ENCODE results near the gene ADGRD2.

ADGRD2 gene

DNA sequence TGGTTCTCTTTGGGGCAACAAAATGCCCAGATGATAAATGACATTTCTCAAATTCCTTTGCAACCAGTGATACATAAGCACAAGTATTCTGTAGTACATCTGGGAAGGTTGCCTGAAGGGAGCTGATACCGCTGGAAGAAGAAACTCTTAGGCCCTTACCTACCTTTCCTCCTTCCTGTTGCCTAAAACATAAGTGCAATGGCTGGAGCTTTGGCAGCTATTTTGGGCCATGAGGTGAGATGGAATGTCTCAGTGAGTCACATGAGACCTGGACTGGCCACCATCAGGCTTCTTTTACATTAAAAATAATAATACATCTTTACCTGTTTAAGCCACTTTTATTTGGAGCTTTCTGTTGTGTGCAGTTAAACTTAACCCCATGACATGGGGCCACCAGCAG lies 11.2 kb upstream of the ADGRD2 start:
- no peak for DNase-seq

DNA sequence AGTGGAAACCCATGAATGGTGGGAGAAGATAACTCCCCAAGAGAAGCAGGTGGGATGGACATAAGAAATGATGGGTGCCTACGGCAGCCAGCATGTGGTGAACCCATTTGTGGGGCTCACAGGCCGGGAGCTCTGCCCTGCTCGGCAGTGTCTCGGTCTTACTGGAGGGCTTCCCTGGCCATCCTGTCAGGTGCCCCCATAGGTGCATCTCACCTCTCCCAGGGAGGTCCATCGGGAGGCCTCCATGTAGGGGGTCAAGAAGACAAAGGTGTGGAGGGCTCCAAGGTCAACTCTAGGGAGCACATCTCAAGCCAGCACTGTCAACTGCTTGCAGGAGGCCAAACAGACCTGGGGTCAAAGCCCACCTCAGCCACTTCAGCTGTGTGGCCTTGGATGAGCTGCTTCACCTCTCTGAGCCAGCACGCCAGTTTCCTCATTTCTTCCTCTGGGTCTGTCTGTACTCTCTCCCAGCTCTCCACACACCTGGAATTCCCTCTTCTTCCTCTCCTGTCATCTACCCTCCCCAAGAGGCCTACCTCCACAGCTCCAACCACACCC lies 10.5 kb upstream of the ADGRD2 start:
- no peak for DNase-seq

DNA sequence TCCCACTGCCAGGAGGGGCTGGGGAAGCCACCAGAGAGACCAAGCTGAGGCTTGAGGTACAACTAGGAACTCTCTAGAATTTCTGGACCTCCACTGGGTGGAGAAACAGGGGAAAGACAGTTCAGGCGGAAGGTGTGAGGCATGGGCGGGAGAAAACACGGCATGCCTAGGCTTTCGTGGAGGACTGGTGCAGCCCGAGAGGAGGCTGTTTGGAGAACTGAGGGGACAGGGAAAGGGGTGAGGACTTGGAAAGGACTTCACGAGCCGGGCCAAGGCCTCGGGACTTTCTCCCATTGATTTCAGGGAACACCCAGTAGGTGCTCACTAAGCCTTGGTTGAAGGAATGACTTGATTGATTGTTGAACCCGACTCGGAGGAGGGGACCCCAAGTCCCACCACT lies 9.5 kb upstream of the ADGRD2 start:
- DNase-seq = no peak

DNA sequence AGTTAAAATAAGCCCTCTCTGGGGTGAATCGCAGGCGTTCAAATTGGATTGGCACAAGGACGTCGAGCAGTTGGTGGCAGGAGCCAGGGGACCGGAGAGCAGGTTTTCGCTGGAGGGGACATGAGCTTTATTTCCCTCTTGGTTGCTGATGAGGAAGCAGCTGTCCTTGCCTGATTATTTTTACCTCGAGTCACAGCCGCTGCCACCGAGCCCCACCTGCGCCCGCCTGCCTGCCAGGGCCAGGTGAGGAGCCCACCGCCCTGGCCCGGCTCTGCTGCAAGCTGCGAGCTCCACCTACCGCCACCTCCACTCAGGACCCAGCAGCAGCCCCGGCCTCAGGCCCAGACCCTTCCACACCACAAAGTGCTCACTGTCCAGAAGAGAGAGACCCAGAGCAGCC lies 9.0 kb upstream of the ADGRD2 start:
- no peak for DNase-seq

DNA sequence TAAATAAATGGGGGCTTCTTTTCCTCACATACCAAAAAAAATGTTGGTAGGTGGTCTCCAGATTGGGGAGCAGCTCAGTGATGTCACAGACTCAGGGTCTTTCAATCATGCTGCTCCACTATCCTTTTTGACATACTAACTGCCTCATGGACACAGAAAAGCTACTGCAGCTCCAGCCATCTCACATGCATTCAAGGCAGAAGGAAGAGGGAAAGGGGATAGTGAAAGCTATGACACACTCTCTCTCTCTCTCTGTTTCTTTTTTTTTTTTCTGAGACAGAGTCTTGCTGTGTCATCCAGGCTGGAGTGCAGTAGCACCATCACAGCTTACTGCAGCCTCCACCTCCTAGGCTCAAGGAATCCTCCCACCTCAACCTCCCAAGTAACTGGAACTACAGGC lies 7.9 kb upstream of the ADGRD2 start:
- DNase-seq = no peak

DNA sequence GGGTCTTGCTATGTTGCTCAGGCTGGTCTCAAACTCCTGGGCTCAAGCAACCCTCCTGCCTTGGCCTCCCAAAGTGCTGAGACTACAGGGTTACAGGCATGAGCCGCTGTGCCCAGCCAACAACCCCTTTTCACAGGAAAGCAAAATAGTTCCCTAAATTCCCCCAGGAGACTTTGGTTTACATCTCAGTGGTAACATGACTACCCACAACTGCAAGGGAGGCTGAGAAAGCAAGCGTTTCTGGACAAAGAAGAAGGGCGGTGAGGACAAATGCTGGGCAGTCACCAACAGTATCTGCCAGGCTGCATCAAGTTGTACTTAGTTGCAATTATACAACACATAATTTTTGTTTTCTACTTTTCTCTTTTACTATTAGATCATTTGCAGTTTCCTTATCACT lies 7.4 kb upstream of the ADGRD2 start:
- DNase-seq = no peak

DNA sequence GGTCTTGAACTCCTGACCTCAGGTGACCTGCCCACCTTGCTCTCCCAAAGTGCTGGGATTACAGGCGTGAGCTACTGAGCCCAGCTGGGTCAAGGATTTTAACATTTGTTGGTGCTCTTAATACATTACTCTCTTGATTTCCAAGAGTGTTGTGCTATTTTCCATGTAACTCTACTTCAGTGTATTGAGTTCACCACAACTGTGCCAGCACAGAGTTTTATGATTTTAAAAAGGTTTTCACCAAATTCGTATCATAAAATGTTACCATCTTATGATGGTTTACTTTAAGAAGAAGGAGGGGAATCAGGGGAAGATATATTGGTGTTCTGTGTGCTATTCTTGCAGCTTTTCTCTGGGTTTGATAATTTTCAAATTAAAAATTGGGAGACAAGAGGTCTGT lies 6.6 kb upstream of the ADGRD2 start:
- DNase-seq = no peak

DNA sequence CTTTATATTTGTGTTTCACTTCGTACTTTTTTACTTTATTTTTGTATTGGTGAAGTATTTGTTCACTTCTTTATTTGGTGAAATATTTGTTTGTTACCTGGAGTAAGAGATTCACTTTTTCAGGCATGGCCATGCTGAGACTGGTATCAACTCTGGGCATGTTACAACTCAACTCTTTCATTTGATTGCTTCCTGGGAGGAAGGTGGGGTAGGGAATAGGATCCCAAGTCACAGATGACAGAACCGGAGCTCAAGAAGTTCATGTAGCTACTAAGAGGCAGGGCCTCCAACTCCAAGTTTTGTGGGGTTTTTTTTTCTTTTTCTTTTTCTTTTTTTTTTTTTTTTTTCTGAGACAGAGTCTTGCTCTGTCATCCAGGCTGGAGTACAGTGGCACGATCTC lies 6.1 kb upstream of the ADGRD2 start:
- no peak for DNase-seq

DNA sequence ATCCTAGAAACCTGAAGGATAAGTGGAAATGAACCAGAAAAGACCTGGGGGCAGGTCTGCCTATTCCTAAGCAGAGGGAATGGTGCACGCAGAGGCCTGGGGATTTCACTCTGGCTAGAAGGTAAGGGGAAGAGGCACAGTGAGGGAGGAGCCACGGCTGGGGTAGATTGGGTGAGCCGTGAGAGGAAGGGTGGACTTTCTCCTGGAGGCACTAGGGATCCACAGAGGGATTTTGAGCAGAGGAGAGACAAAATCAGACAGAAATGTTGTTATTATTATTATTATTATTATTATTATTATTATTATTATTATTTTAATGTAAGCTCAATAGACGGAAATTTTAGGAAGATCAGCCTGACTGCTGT lies 3.0 kb upstream of the ADGRD2 start:
- DNase-seq = no peak

DNA sequence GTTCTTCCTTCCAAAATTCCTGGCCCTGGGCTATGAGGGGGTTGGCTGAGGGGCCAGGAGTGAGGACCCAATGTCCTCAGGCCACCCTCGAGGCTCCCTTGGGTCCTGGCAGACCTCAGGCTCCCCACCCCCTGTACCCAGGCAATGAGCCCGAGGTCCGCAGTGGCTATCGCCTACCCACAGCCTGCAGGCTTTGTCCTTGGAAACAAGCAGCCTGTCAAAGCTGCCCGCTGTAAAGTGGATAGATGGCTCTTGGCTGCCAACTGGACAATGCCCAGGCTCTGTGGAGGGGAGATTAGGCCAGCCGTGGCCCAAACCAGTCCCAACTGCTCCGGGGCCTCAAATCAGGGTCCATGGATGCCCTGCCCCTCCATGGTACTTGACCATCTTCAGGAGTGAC lies 2.2 kb upstream of the ADGRD2 start:
- no peak for DNase-seq

DNA sequence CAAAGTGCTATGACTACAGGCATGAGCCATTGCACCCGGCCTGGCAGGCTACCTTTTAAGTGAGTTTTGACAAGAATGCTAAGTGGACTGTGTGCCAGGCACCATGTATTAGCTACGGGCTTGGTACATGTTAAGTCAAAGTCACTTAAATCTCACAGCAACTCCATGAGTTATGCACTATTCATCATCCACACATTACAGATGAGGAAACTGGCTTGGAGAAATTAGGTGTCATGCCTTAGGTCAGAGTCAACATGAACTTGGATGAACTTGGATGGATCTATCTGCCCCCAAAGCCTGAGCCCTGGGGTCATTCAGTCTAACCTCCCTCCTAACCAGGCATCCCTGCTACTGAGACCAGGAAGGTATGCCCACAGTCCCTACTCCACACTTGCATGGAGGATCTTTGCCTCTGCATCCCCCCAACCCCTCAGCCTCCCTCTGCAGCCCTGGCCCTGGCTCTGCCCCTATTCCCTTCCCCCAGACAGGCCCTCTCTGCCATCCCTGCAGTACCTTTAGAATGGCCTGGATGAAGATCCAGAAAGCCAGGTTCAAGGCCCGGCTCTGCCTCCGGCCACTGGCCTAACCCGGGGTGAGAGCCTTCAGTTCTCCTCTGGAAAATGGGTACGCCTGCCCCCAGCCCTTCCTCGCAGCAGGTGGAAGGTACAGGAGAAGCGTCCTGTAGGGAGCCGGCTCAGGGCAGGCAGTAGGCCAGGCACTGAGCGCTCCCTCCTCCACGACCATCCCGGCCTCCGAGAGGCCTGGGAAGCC lies 685 bp upstream of the ADGRD2 start:
- DNase-seq = no peak

DNA sequence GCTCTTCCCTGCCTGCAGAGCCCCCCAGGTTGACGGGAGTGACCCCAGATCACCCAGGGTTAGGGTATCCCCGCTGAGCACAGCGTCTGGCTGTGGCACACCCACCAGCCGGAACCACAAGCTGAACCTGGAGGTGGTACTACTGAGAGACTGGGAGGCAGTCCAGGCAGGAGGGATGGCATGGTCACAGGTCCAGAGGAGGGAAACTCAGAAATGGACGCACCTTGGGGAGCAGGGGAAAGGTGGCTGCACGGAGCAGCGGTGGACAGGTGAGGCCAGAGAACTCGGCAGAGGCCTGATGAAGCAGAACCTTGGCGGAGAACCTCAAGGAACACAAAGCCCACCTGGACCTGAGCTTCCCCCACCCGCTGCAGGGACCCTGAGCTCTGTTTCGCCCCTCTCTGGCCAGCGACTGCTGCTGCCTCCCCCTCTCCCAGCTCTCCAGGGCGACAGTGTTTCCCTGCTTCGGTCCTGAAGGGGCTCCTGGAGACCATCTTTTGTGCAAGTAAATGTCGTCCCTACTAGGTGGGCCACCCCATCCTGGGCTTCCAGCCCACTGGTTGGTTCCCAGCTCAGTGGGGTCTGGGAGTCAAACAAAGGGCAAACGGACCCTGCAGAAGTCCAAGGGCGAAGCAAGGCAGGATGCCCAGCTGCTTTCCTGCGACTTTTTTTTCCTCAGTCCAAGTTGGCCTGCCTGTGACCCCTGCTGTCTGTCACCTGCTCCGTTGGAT lies 845 bp downstream of the ADGRD2 start:
- DNase-seq = no peak

DNA sequence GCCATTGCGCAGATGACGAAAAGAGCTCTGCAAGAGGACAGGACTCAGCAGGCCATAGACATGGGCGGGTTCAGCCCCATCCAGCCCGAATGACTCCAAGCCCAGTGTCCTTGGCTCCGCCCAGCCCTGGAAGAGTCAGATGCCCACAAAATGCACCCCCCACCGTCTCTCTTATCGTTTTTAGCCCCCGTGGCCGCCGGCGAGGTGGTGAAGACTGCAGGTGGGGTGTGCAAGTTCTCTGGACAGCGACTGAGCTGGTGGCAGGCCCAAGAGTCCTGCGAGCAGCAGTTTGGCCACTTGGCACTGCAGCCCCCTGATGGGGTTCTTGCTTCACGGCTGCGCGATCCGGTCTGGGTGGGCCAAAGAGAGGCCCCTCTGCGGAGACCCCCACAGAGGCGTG lies 2.1 kb downstream of the ADGRD2 start:
- no peak for DNase-seq

DNA sequence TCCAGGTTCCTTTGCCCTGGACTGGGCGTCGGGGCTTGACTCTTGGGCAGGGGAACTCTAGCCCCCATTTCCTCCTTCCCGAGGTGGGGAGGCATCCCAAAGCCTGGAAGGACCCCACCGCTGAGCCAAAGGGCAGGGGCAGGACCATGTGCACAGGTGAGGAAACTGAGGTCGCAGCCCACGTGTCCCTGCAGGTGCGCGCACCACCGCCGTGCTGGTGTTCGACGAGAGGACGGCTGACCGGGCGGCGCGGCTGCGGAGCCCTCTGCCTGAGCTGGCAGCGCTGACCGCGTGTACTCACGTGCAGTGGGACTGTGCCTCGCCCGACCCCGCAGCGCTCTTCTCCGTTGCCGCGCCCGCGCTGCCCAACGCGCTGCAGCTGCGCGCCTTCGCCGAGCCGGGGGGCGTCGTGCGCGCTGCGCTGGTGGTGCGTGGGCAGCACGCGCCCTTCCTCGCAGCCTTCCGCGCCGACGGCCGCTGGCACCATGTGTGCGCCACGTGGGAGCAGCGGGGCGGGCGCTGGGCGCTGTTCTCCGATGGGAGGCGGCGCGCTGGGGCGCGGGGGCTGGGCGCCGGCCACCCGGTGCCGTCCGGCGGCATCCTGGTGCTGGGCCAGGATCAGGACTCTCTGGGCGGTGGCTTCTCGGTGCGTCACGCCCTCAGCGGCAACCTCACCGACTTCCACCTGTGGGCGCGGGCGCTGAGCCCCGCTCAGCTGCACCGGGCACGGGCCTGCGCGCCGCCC lies 2.8 kb downstream of the ADGRD2 start:
- no peak for DNase-seq

DNA sequence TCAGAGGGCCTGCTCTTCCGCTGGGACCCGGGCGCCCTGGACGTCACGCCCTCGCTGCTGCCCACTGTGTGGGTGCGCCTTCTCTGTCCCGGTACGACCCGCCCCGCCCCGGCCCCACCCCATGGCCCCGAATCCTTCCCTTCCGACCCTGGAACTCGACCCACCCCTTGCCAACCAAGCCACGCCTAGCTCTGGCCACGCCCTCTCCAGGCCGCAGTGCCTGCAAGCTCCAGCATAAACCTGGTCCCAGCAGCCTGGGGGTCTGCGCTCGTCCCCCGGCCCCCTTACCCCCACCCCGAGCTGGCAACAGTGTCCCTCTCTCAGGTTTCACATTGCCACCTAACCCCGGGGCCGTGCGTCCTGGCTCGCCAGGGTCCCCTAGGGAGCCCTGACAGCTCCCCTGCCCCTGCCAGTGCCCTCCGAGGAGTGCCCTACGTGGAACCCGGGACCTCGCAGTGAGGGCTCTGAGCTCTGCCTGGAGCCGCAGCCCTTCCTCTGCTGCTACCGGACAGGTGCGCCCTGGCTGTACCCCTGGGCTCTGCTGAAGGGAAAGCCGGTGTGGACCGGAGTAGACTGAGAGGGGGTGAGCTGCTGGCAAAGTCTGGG lies 3.4 kb downstream of the ADGRD2 start:
- DNase-seq = no peak

DNA sequence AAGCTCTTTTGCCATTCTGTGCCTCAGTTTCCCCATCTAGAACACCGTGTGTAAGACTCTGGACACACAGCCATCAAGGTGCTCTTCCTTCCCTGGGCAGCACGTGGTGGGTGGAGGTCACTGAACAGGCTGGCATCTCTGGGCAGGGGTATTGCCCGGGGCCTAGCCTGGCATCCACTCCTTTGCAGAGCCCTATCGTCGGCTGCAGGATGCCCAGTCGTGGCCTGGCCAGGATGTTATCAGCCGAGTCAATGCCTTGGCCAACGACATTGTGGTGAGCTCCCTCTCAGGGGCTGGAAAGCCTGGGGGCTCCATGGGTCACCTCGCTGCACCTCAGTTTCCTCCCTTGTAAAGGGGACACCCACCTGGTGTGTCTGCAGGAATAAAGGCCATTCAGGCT lies 4.0 kb downstream of the ADGRD2 start:
- no peak for DNase-seq

DNA sequence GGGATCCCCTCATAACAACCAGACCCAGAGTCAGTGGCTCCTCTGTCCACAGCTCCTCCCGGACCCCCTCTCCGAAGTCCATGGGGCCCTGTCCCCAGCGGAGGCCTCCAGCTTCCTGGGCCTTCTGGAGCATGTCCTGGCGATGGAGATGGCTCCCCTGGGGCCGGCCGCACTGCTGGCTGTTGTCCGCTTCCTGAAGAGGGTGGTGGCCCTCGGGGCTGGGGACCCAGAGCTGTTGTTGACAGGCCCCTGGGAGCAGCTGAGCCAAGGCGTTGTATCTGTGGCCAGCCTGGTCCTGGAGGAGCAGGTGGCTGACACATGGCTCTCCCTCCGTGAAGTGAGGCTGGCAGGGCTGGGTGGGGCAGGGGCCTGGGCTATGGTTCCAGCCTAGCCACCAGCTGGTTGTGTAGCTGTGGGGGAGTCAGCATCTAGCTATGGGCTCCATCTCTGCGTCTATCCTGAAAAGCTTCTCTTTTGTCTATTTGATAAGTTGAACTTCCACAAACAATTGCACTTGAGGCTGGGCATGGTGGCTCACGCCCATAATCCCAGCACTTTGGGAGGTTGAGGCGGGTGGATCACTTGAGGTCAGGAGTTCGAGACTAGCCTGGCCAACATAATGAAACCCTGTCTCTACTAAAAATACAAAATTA lies 4.7 kb downstream of the ADGRD2 start:
- no peak for DNase-seq

DNA sequence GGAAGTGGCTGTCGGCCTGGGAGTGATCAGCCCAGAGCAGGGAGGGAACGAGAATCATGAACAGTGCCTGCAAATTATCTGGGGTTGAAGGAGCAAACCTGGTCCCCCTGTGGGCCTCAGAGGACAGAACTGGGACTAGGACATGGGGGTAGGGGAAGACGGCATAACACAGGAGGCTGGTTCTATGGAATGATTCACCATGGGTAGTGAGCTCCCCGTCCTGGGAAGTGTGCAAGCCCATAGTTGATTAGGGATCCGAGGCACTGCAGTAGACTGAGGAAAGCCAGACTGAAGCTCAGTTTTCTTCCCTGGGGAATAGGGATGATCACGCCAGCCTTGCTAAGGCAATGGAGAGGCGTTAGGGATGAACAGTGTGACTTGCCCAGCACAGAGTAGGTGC lies 5.6 kb downstream of the ADGRD2 start:
- DNase-seq = no peak

DNA sequence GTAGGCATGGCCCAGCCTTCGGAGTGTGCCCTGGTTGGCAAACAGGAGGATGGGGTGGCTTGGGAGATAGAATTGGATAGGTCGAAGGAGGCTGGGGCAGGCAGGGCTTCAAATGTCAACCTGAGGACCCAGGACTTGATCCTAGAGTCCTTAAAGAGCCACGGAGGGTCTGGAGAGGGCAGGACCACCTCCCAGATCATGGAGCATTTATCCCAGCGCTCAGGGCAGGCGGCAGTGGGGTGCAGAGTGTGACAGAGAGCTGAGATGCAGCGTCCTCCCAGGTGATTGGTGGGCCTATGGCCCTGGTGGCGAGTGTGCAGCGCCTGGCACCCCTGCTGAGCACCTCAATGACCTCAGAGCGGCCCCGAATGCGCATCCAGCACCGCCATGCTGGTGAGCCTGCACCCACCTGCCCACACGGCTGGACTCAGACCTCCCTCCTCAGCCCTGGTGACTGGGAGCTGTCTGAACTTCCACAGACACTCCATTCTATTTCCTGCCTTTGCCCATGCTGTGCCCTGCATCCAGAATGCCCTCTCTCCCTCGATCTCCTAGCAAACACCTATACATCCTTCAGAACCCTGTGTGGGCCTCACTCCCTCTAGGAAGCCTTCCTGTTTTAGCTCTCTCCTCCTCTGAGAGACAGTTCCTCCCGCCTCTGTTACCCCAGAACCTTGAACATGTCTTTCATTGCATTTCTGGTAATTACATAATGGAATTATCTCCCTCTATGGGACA lies 6.3 kb downstream of the ADGRD2 start:
- DNase-seq = no peak

DNA sequence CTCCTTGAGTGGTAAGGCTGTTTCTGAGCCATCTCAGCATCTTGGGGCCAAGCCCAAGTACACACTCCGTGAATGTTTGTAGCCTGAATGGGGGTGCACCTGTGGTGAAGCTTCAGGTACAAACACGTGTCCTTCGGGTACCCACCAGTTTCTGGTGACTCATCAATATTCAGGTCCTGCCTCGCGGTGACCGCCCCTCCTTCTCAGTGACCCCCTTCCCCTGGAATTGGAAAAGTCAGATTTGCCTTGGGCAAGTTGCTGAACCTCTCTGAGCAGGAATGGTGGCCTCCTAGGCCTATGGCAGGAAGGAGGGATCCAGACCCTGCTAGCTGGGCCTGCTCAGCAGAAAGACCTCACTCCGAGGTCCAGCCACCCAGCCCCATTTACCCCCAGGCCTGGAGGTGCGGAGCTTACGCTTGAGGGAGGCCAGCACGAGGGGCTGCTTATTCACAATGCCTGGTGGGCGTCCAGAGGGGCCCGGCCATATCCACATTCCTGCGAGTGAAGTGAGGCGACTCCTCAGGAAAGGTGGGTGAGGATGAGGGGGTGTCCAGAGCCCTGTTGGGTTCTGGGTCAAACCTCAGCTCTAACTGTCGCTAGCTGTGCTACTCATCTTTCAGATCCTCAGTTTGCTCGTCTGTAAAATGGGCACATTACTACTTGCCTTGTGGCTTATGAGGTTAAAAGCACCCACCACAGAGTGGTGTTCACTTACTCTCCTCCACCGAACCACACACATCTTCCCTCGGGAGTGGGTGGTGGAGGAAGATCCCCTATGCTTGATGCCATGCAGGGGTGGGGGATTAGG lies 7.0 kb downstream of the ADGRD2 start:
- DNase-seq = no peak

DNA sequence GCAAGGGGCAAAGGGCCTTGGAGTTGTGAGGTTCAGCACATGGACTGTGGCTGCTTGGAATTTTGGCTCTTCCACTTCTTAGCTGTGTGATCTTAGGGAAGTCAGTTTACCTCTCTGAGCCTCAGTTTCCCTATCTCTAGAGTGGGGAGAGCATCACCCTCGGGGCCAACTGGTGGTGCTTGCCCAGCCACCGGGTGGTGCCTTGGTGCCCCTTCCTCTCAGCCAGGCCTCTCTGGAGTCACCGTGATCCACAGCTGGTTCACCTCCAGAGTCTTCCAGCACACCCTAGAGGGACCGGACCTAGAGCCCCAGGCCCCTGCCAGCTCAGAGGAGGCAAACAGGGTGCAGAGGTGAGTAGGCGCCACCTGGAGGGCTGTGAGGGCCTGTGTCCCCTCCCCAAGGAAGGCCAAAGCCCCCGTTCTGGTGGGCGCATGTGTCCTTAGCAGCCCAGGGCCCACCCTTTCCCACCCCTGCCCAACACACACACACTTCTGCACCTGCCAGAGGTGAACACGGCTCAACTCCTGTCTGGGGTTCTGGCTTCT lies 7.7 kb downstream of the ADGRD2 start:
- no peak for DNase-seq
